Liver (tissue), 9 donors: Measurements from ENCODE around the gene SMS. TPM values are rescaled to one million over a fixed set of nuclear protein-coding genes. Genes with fewer than 3 reads are reported as not detected.

Source experiments
- DNase-seq: peaks from one replicate; pipeline ENCODE4 v3.0.0-alpha.2; 2017; ENCODE audit warnings: low spot score
- H3K27ac ChIP-seq, 2 donors: one replicate each; pipeline ENCODE4 v1.7.0; 2013; ENCODE audit warnings: inconsistent platforms in 2 of 2, low read length in 2 of 2, control low read depth in 1 of 2, low read depth in 1 of 2, mild to moderate bottlenecking in 1 of 2
- H3K27me3 ChIP-seq, 4 donors: one replicate each; pipeline versions ENCODE4 v1.6.1 to v1.7.0; 2013; ENCODE audit warnings: low read length in 3 of 4, inconsistent platforms in 1 of 4, mild to moderate bottlenecking in 1 of 4, moderate library complexity in 1 of 4; ENCODE audit not compliant: control insufficient read depth in 4 of 4, insufficient read depth in 4 of 4
- H3K36me3 ChIP-seq, 4 donors: one replicate each; pipeline versions ENCODE4 v1.6.1 to v1.7.0; 2013; ENCODE audit warnings: low read length in 3 of 4, mild to moderate bottlenecking in 3 of 4, low read depth in 1 of 4, moderate library complexity in 1 of 4; ENCODE audit not compliant: control insufficient read depth in 4 of 4, insufficient read depth in 3 of 4
- H3K4me1 ChIP-seq, 4 donors: one replicate each; pipeline versions ENCODE4 v1.6.1 to v1.7.0; 2013; ENCODE audit warnings: low read length in 3 of 4, mild to moderate bottlenecking in 3 of 4, moderate library complexity in 1 of 4; ENCODE audit not compliant: control insufficient read depth in 4 of 4, insufficient read depth in 4 of 4
- H3K4me3 ChIP-seq, 3 donors: one replicate each; pipeline versions ENCODE4 v1.6.1 to v1.7.0; 2013; ENCODE audit warnings: low read length in 3 of 3, control low read depth in 1 of 3, low read depth in 1 of 3, mild to moderate bottlenecking in 1 of 3
- H3K9ac ChIP-seq, 2 donors: one replicate each; pipeline ENCODE4 v1.7.0; 2013; ENCODE audit warnings: low read length in 2 of 2, mild to moderate bottlenecking in 2 of 2, moderate library complexity in 2 of 2, control low read depth in 1 of 2, low read depth in 1 of 2
- H3K9me3 ChIP-seq, 4 donors: one replicate each; pipeline versions ENCODE4 v1.6.1 to v1.7.0; 2013; ENCODE audit warnings: low read length in 3 of 4; ENCODE audit not compliant: control insufficient read depth in 4 of 4
- ATF3 ChIP-seq: IDR thresholded peaks from 2 replicates; pipeline ENCODE4 v1.6.1; 2016; ENCODE audit warnings: antibody characterized with exemption
- CTCF ChIP-seq: fragments of 150-350 bp; IDR thresholded peaks from 2 replicates; pipeline ENCODE4 v1.5.1; 2017; ENCODE audit warnings: improper control_type of control experiment, low read depth, low read length; ENCODE audit not compliant: missing input control
- EGR1 ChIP-seq, 2 donors: IDR thresholded peaks; 2 replicates each; pipeline ENCODE4 v1.6.1; 2016 to 2018; ENCODE audit warnings: antibody characterized with exemption in 2 of 2, low read depth in 2 of 2
- FOXA1 ChIP-seq: IDR thresholded peaks from 2 replicates; pipeline ENCODE4 v1.6.1; 2016; ENCODE audit warnings: antibody characterized with exemption
- FOXA2 ChIP-seq: IDR thresholded peaks from 2 replicates; pipeline ENCODE4 v1.6.1; 2016; ENCODE audit warnings: antibody characterized with exemption
- GABPA ChIP-seq, 2 donors: IDR thresholded peaks in 1 of 2; conservative IDR thresholded peaks in 1 of 2; 2 replicates each; pipeline ENCODE4 v1.6.1; 2016; ENCODE audit warnings: antibody characterized with exemption in 2 of 2, mild to moderate bottlenecking in 1 of 2, moderate library complexity in 1 of 2
- HNF4A ChIP-seq, 2 donors: conservative IDR thresholded peaks; 2 replicates each; pipeline ENCODE4 v1.6.1; 2016; ENCODE audit warnings: antibody characterized with exemption in 2 of 2, mild to moderate bottlenecking in 2 of 2
- HNF4G ChIP-seq: IDR thresholded peaks from 2 replicates; pipeline ENCODE4 v1.6.1; 2016; ENCODE audit warnings: antibody characterized with exemption
- JUND ChIP-seq, 2 donors: IDR thresholded peaks; 2 replicates each; pipeline ENCODE4 v1.6.1; 2016; ENCODE audit warnings: antibody characterized with exemption in 2 of 2
- MAX ChIP-seq: IDR thresholded peaks from 2 replicates; pipeline ENCODE4 v1.6.1; 2016; ENCODE audit warnings: antibody characterized with exemption
- NR2F2 ChIP-seq: IDR thresholded peaks from 2 replicates; pipeline ENCODE4 v1.6.1; 2016; ENCODE audit warnings: antibody characterized with exemption
- RAD21 ChIP-seq, 2 donors: IDR thresholded peaks; 2 replicates each; pipeline ENCODE4 v1.6.1; 2016; ENCODE audit warnings: antibody characterized with exemption in 2 of 2, mild to moderate bottlenecking in 2 of 2
- REST ChIP-seq: IDR thresholded peaks from 2 replicates; pipeline ENCODE4 v1.6.1; 2016; ENCODE audit warnings: antibody characterized with exemption, mild to moderate bottlenecking
- RXRA ChIP-seq, 2 donors: IDR thresholded peaks; 2 replicates each; pipeline ENCODE4 v1.6.1; 2017 to 2018; ENCODE audit warnings: antibody characterized with exemption in 2 of 2, mild to moderate bottlenecking in 1 of 2
- SP1 ChIP-seq: IDR thresholded peaks from 2 replicates; pipeline ENCODE4 v1.6.1; 2018; ENCODE audit warnings: antibody characterized with exemption, mild to moderate bottlenecking
- TAF1 ChIP-seq: conservative IDR thresholded peaks from 2 replicates; pipeline ENCODE4 v1.6.1; 2016; ENCODE audit warnings: antibody characterized with exemption, mild to moderate bottlenecking
- YY1 ChIP-seq: IDR thresholded peaks from 2 replicates; pipeline ENCODE4 v1.6.1; 2016; ENCODE audit warnings: antibody characterized with exemption, mild to moderate bottlenecking
- ZBTB33 ChIP-seq: IDR thresholded peaks from 2 replicates; pipeline ENCODE4 v1.6.1; 2016; ENCODE audit warnings: antibody characterized with exemption
- WGBS: extraction: QIAGEN DNeasy Blood & Tissue Kit; methylation state at CpG from one replicate; pipeline ENCODE4 v1.1.7; 2013; 5-methylcytosine and 5-hydroxymethylcytosine counted together
- polyA plus RNA-seq, 2 donors: library from polyadenylated mRNA; stranded (reverse) in 1 of 2; unstranded in 1 of 2; fragments of 200-250 nt in 1 of 2; fragments of >200 nt in 1 of 2; fragmentation: Nextera tagmentation in 1 of 2; extraction: Ambion mirVana in 1 of 2; gene quantifications; one replicate each; pipeline versions ENCODE4 v1.2.1 to v1.2.3, GENCODE V29; 2013 to 2015
- total RNA-seq, 2 donors: library from RNA; depleted of rRNA; stranded (reverse); fragments of >200 nt; gene quantifications; one replicate each; pipeline ENCODE4 v1.2.3, GENCODE V29; 2014
- donor health status: healthy.
- donor health status: healthy.
- donor health status: healthy.
- donor health status: healthy.
- donor health status: healthy.

The SMS gene
- total and polyA plus RNA-seq, 4 donors, result 13.9 to 41.0 (median 17.8) TPM

GRCh38 chrX:21958916-21959315 lies 18.4 kb downstream of the SMS start (continued):
- no peak for TF ChIP-seq CTCF

- 86% methylated on average over 12 of the region's 12 CpGs for WGBS
- Histone ChIP-seq H3K27ac (no peak overlapping the region), H3K27me3 (no peaks in the 10 kb centered on the region), H3K9ac (no peak overlapping the region), H3K4me3 (no peak overlapping the region), H3K36me3 (no peaks in the 10 kb centered on the region), H3K4me1 (peaks cover 0 to 3% (median 1%) of the 10 kb centered on the region in 4 donors), H3K9me3 (no peaks in the 10 kb centered on the region)
- TF ChIP-seq JUND (IDR thresholded peaks at IDR 0.05) (no peak), RXRA (IDR thresholded peaks at IDR 0.05) (no peak), NR2F2 (no peak), RAD21 (IDR thresholded peaks at IDR 0.05) (no peak), MAX (no peak), FOXA1 (no peak), CTCF (no peak), HNF4A (conservative IDR thresholded peaks at IDR 0.05) (no peak), YY1 (no peak), GABPA (IDR thresholded peaks at IDR 0.05 in 1 of 2, conservative IDR thresholded peaks at IDR 0.05 in 1 of 2) (no peak), SP1 (no peak), TAF1 (no peak), HNF4G (no peak), ATF3 (no peak), ZBTB33 (no peak), FOXA2 (no peak), REST (no peak), EGR1 (IDR thresholded peaks at IDR 0.05; ENCODE audit: low read depth in 2 of 2) (no peak)
- no peak for DNase-seq
Measured at GRCh38 chrX:21959362-21960051, 19.0 kb downstream of the SMS start.
